ENCODE measurements around the gene ALOX15B.

ALOX15B gene

GRCh38 chr17:8081876-8082275, 43.0 kb downstream of the ALOX15B start:
- DNase-seq: no peak

GRCh38 chr17:8082292-8082691, 43.4 kb downstream of the ALOX15B start:
- no peak for DNase-seq

GRCh38 chr17:8084250-8084649, 45.4 kb downstream of the ALOX15B start:
- DNase-seq: no peak

GRCh38 chr17:8087075-8087951, 48.5 kb downstream of the ALOX15B start, which contains the start of gene ALOX12B:
Gene ALOX12B (minus strand): TSS chr17:8087716. CDS start chr17:8087442, 274 bp downstream.
- DNase-seq: no peak

- DNase-seq: no peak
These were observed 49.0 kb downstream of the ALOX15B start for GRCh38 chr17:8087952-8088230.

GRCh38 chr17:8089728-8090127, 50.9 kb downstream of the ALOX15B start:
- no peak for DNase-seq

GRCh38 chr17:8091033-8091687, 52.3 kb downstream of the ALOX15B start:
- no peak for DNase-seq

GRCh38 chr17:8095361-8095760, 56.5 kb downstream of the ALOX15B start:
- DNase-seq: no peak

- no peak for DNase-seq
These were observed 57.7 kb downstream of the ALOX15B start for GRCh38 chr17:8096541-8096940.
